Embryonic facial prominence (tissue), 1 donor: ENCODE data around the gene MYCL.
"Not testable (repeated sequence)": the region's sequence is repeated elsewhere in the genome, so short reads cannot be mapped to it uniquely, and the experiment has no call there.

ENCODE experiments used
- DNase-seq: peaks from one replicate; pipeline ENCODE4 v3.0.0-alpha.2; 2016; ENCODE audit errors: extremely low spot score

MYCL gene

GRCh38 chr1:39919545-39919944, 17.8 kb upstream of the MYCL start:
- no peak for DNase-seq

- no peak for DNase-seq
Measured at GRCh38 chr1:39917825-39918224, 16.1 kb upstream of the MYCL start.

- no peak for DNase-seq
Measured at GRCh38 chr1:39915499-39916129, 13.9 kb upstream of the MYCL start.

- DNase-seq: not testable (repeated sequence)
Measured at GRCh38 chr1:39913136-39913535, 11.4 kb upstream of the MYCL start.

- no peak for DNase-seq
Measured at GRCh38 chr1:39910263-39910662, 8.5 kb upstream of the MYCL start.

- DNase-seq: no peak
Measured at GRCh38 chr1:39908534-39908933, 6.8 kb upstream of the MYCL start.

- no peak for DNase-seq
Measured at GRCh38 chr1:39907528-39908453, 6.1 kb upstream of the MYCL start.

GRCh38 chr1:39905172-39905571, 3.5 kb upstream of the MYCL start:
- no peak for DNase-seq

- DNase-seq: no peak
Measured at GRCh38 chr1:39902460-39902807, 717 bp upstream of the MYCL start.

- DNase-seq: no peak
Measured at GRCh38 chr1:39901464-39901713, 328 bp downstream of the MYCL start.

GRCh38 chr1:39900662-39901463, 854 bp downstream of the MYCL start:
- no peak for DNase-seq

- no peak for DNase-seq
Measured at GRCh38 chr1:39899611-39900538, 1.8 kb downstream of the MYCL start.

GRCh38 chr1:39898648-39899603, 2.8 kb downstream of the MYCL start:
- DNase-seq: no peak

- no peak for DNase-seq
Measured at GRCh38 chr1:39898191-39898590, 3.5 kb downstream of the MYCL start.

- DNase-seq: no peak
Measured at GRCh38 chr1:39896909-39897685, 4.6 kb downstream of the MYCL start.

- DNase-seq: no peak
Measured at GRCh38 chr1:39895731-39896480, 5.8 kb downstream of the MYCL start.

- no peak for DNase-seq
Measured at GRCh38 chr1:39894884-39895495, 6.7 kb downstream of the MYCL start.
